ELF-1 (cell line): Measurements from ENCODE around the gene RNF180.
"Not testable (repeated sequence)": the region's sequence is repeated elsewhere in the genome, so short reads cannot be mapped to it uniquely, and the experiment has no call there.

Experiments used
- DNase-seq: peaks from one replicate; pipeline ENCODE4 v3.0.0-alpha.2; 2016; ENCODE audit warnings: low read depth, low spot score

Gene RNF180

GRCh38 chr5:64180661-64181343 is 15.2 kb downstream of the RNF180 start:
- DNase-seq, result peak; percentile 8

- no peak for DNase-seq
Measured at GRCh38 chr5:64181440-64181839, 15.8 kb downstream of the RNF180 start.

GRCh38 chr5:64183956-64184355 is 18.3 kb downstream of the RNF180 start:
- DNase-seq, result no peak

- DNase-seq, result no peak
Measured at GRCh38 chr5:64184832-64185231, 19.2 kb downstream of the RNF180 start.

GRCh38 chr5:64188776-64189175 is 23.1 kb downstream of the RNF180 start:
- no peak for DNase-seq

GRCh38 chr5:64190562-64191306 is 25.1 kb downstream of the RNF180 start:
- DNase-seq, result no peak

GRCh38 chr5:64195981-64196380 is 30.3 kb downstream of the RNF180 start:
- no peak for DNase-seq

GRCh38 chr5:64199425-64199824 is 33.8 kb downstream of the RNF180 start:
- no peak for DNase-seq

GRCh38 chr5:64201996-64202395 is 36.4 kb downstream of the RNF180 start:
- DNase-seq, result no peak

GRCh38 chr5:64206653-64207052 is 41.0 kb downstream of the RNF180 start:
- no peak for DNase-seq

GRCh38 chr5:64207978-64208377 is 42.3 kb downstream of the RNF180 start:
- no peak for DNase-seq

- no peak for DNase-seq
Measured at GRCh38 chr5:64209353-64209752, 43.7 kb downstream of the RNF180 start.

GRCh38 chr5:64210866-64211265 is 45.2 kb downstream of the RNF180 start:
- DNase-seq, result no peak

GRCh38 chr5:64213011-64213410 is 47.4 kb downstream of the RNF180 start:
- no peak for DNase-seq

GRCh38 chr5:64213531-64213930 is 47.9 kb downstream of the RNF180 start:
- DNase-seq, result no peak

GRCh38 chr5:64214132-64214531 is 48.5 kb downstream of the RNF180 start:
- no peak for DNase-seq

- DNase-seq, result no peak
Measured at GRCh38 chr5:64221911-64222310, 56.3 kb downstream of the RNF180 start.

- DNase-seq, result not testable (repeated sequence)
Measured at GRCh38 chr5:64225286-64225981, 59.8 kb downstream of the RNF180 start.

GRCh38 chr5:64227131-64227537 is 61.5 kb downstream of the RNF180 start:
- not testable (repeated sequence) for DNase-seq

GRCh38 chr5:64229163-64229774 is 63.6 kb downstream of the RNF180 start:
- no peak for DNase-seq

GRCh38 chr5:64260756-64261155 is 95.1 kb downstream of the RNF180 start:
- no peak for DNase-seq

GRCh38 chr5:64269164-64269563 is 103.5 kb downstream of the RNF180 start:
- DNase-seq, result no peak
